Stimulated activated CD4-positive, alpha-beta T cell treated with anti-CD3 and anti-CD28 coated beads, Interleukin-1b, Interleukin-23, amount 100 ng/mL, for 24 hours (primary cell): Measurements from ENCODE around the gene PTOV1.

Experiments used
- DNase-seq, 4 experiments: peaks; one replicate each; pipeline ENCODE4 v3.0.0-alpha.2; 2020; ENCODE audit warnings: low read depth in 4 of 4, low spot score in 1 of 4

PTOV1 gene

DNA sequence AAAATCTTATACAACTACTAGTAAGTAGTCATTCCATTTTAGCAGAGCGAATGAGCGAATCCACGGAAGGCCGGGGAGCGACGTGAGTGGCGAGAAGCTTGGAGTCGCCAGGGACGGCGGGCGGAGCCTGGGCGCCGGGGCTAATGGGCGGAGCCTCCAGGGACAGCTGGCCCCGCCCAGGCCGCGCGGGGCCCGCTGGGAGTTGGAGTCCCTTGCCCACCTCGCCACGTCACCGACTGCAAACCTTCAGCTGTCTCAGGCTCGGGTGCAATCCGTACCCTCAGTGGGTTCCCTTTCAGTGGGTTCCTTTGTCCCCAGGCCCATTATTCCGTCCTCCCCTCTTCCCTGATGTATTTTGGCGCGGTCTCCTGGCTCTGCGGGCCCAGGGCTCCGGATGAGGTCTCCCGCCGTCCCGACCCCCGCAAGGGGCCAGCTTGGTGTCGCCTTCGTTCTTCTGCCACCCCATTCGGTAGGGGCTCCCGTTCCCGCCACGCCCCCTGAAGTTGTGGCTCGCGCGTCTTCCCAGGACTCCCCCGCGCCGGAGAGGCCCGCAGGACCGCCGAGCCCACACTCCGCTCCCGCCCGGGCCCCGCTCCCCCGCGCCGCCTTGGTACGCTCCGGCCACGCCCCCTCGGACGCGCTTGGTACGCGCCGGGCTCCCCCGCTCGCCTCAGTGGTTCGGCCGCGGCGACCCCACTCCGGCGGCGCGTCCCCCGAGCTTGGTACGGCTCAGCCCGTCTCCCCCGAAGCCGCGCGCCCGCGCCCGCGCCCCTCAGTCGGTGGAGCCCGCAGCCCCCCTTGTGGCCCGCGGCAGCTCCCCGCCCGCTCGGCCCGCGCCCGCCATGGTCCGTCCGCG is at the start of gene PTOV1:
PTOV1 (plus strand) TSS at position 673 of the 856 bp plus-strand sequence.
- peak; percentile 78 to 85 (median 80) for DNase-seq

DNA sequence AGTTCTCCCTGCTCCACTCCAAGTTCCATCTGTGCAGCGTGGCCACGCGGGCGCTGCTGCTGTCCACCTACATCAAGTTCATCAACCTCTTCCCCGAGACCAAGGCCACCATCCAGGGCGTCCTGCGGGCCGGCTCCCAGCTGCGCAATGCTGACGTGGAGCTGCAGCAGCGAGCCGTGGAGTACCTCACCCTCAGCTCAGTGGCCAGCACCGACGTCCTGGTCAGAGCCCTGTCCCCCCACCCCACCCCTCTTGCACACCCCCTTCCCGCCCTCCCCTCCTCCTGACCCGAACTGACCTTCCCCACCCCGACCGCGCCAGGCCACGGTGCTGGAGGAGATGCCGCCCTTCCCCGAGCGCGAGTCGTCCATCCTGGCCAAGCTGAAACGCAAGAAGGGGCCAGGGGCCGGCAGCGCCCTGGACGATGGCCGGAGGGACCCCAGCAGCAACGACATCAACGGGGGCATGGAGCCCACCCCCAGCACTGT is 49.5 kb upstream of the PTOV1 start:
- DNase-seq: no peak

- DNase-seq: no peak
Observed at GRCh38 chr19:49801966-49802661, 48.8 kb upstream of the PTOV1 start.

DNA sequence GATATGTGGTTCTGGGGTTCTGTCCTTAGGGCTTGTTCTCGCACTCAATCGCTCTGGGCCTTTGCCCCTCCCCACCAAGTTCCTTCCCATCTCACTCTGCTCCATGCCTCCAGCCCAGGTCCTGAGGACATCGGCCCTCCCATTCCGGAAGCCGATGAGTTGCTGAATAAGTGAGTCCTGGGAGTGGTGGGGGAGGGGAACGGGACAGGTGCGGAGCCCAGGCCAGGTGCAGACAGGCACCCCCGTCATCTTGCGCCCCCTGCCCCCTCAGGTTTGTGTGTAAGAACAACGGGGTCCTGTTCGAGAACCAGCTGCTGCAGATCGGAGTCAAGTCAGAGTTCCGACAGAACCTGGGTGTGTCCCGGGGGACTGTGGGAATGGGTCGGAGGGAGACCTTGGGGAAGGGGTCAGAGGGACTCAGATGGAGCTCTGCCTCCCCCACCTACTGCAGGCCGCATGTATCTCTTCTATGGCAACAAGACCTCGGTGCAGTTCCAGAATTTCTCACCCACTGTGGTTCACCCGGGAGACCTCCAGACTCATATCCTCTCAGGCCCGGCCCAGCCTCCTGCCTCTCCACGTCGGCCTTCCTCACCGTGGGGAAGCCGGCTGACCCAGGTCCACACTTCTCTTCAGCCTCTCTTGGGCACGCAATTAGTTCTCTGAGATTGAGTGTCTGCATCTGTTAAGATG is 48.0 kb upstream of the PTOV1 start:
- no peak for DNase-seq

DNA sequence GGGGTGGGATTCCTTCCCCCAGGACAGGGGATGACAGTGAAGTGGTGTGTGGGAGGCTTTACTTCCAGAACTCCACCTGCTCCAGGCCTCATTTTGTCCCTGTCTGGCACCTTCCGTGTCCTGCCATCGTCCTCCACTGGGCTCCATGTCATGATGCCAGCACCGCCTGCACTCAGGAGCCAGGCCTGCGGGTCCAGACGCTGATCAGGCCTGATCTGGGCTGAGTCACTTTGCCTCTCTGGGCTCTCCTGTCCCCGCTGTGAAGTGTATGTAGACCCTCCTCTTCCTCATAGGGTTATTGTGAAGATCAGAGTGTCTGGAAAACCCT is 47.5 kb upstream of the PTOV1 start:
- DNase-seq: no peak

GRCh38 chr19:49805822-49806619 is 44.9 kb upstream of the PTOV1 start:
- no peak for DNase-seq

DNA sequence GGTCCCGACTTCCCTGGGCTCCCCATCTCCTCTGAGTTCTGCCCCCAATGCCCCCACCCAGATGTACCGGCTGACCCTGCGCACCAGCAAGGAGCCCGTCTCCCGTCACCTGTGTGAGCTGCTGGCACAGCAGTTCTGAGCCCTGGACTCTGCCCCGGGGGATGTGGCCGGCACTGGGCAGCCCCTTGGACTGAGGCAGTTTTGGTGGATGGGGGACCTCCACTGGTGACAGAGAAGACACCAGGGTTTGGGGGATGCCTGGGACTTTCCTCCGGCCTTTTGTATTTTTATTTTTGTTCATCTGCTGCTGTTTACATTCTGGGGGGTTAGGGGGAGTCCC is 44.4 kb upstream of the PTOV1 start:
- DNase-seq: no peak

GRCh38 chr19:49807058-49807903 is 43.7 kb upstream of the PTOV1 start:
- DNase-seq: no peak

- no peak for DNase-seq
Observed at GRCh38 chr19:49807904-49808675, 42.9 kb upstream of the PTOV1 start.

GRCh38 chr19:49808711-49809159 is 42.2 kb upstream of the PTOV1 start:
- peak; percentile 63 to 85 (median 77) for DNase-seq

GRCh38 chr19:49809160-49809940 is 41.6 kb upstream of the PTOV1 start:
- no peak for DNase-seq

DNA sequence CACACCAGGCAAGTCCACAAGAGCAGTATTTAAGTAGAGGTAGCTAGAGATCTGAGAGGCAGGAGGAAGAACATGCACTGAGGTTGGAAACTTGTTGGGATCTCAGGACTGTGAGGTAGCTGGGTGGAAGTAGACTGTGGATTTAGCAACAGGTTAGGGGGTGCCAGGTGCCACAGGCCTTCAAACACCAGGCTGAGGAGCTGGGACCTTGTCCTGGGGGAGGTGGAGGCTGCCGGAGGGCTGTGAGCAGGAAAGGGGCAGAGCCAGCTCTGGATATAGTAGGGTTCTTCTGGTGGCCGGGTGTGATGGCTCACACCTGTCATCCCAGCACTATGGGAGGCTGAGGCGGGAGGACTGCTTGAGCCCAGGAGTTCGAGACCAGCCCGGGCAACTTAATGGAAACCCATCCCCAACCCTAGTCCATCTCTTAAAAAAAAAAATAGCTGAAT is 41.0 kb upstream of the PTOV1 start:
- DNase-seq: no peak

- DNase-seq: no peak
Observed at GRCh38 chr19:49811328-49811727, 39.6 kb upstream of the PTOV1 start.

- DNase-seq: no peak
Observed at GRCh38 chr19:49812452-49812996, 38.4 kb upstream of the PTOV1 start.

GRCh38 chr19:49812997-49813861 is 37.7 kb upstream of the PTOV1 start, which contains the start of gene FUZ:
Gene FUZ, minus strand, starts transcription at chr19:49813292. Its CDS starts 186 bp downstream, at chr19:49813106.
- peak; percentile 67 to 88 (median 78) for DNase-seq

DNA sequence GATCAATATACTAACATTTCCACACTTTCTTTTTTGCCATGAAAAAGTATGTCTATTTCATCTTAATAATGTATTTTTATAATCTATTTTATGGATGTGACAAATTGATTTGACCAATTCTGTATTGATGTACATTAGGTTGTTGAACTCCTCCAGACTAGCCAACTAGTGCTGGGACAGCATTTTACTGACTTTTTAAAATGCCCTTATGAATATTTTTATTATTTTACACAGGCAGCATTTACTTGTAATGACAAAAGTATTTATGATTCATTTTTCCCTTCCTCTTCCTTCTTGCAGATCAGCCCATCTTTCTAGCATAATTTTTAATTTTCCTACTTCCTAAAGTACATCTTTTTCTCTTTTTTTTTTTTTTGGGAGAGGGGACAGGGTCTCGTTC is 36.9 kb upstream of the PTOV1 start:
- DNase-seq: no peak

- DNase-seq: no peak
Observed at GRCh38 chr19:49816590-49816989, 34.4 kb upstream of the PTOV1 start.
